K562 (cell line): ENCODE measurements around the gene PYY. TPM values are rescaled to one million over a fixed set of nuclear protein-coding genes. Genes with fewer than 3 reads are reported as not detected.

ENCODE experiments used
- ATAC-seq: fragments of 200-7000 bp; cut with Tn5 transposase; 3 replicates; pipeline ENCODE4 v1.9.1; 2020; ENCODE audit warnings: moderate library complexity
- BruUV-seq: library from RNA; stranded (reverse); fragments of 400-500 nt; replicated peaks from 2 replicates; lab custom pipeline; 2021; lab: Mats Ljungman, UMichigan
- CTCF ChIA-PET: fragments of 300-600 bp; formaldehyde crosslinking; extraction: SDS; loops from one replicate; lab custom pipeline; 2021; ENCODE audit warnings: low intra/inter-chr PET ratio; lab: Yijun Ruan, JAX
- POLR2A ChIA-PET: fragments of 300-600, 350-650 bp; sonication (Branson Sonifier 250); formaldehyde crosslinking; extraction: SDS; loops from one replicate; lab custom pipeline; 2021; ENCODE audit warnings: antibody characterized with exemption, inconsistent platforms; lab: Yijun Ruan, JAX
- DNase-seq, 4 experiments: peaks; one replicate each; pipeline versions ENCODE4 v3.0.0 to v3.0.0-alpha.2; 2011 to 2018; ENCODE audit warnings: low spot score in 3 of 4, mixed read lengths in 3 of 4; ENCODE audit errors: extremely low read depth in 1 of 4
- FAIRE-seq: peaks from 2 replicates; lab custom pipeline; 2011; peaks lifted over from hg19 to GRCh38; lab: Jason Lieb, UNC
- H2AFZ ChIP-seq: 2 replicates; pipeline ENCODE4 v1.6.0; 2011; ENCODE audit warnings: low read depth, low read length, control low read depth, inconsistent platforms
- H3K27ac ChIP-seq: fragments of 200-600 bp; 3 replicates; pipeline ENCODE4 v1.8.0; 2011; ENCODE audit warnings: low read depth, mild to moderate bottlenecking, control low read depth, inconsistent platforms, low read length, moderate library complexity, mixed read lengths; ENCODE audit errors: extremely low read depth
- H3K27me3 ChIP-seq, 2 experiments: fragments of 300-600 bp in 1 of 2; 2 replicates in 1 of 2; 3 replicates in 1 of 2; pipeline versions ENCODE4 v1.6.0 to v1.8.0; 2011; ENCODE audit warnings: inconsistent platforms in 2 of 2, low read length in 2 of 2, mild to moderate bottlenecking in 1 of 2, mixed read lengths in 1 of 2, moderate library complexity in 1 of 2; ENCODE audit not compliant: control insufficient read depth in 2 of 2, insufficient read depth in 2 of 2
- H3K36me3 ChIP-seq: fragments of 300-600 bp; 3 replicates; pipeline ENCODE4 v1.8.0; 2011; ENCODE audit warnings: mild to moderate bottlenecking, low read length, inconsistent platforms; ENCODE audit not compliant: control insufficient read depth, insufficient read depth
- H3K4me1 ChIP-seq, 2 experiments: fragments of 200-600 bp in 1 of 2; replicated peaks in 1 of 2; 2 replicates in 1 of 2; 3 replicates in 1 of 2; pipeline versions ENCODE4 v1.5.1 to v1.8.0; 2011; ENCODE audit warnings: inconsistent platforms in 2 of 2, low read length in 2 of 2, mild to moderate bottlenecking in 1 of 2, mixed read lengths in 1 of 2, moderate library complexity in 1 of 2; ENCODE audit not compliant: control insufficient read depth in 2 of 2, insufficient read depth in 2 of 2
- H3K4me2 ChIP-seq: 2 replicates; pipeline ENCODE4 v1.6.1; 2011; ENCODE audit warnings: low read length, control low read depth, inconsistent platforms, mixed read lengths; ENCODE audit not compliant: insufficient read depth
- H3K4me3 ChIP-seq: fragments of 200-600 bp; sonication (generic), shearing (Covaris generic); 2 replicates; pipeline ENCODE4 v1.5.1; 2016; ENCODE audit warnings: control low read depth, inconsistent platforms
- H3K79me2 ChIP-seq: fragments of 200-600 bp; 3 replicates; pipeline ENCODE4 v1.8.0; 2011; ENCODE audit warnings: low read length, inconsistent platforms; ENCODE audit not compliant: control insufficient read depth, insufficient read depth
- H3K9ac ChIP-seq, 2 experiments: 2 replicates each; pipeline versions ENCODE4 v1.6.0 to v1.6.1; 2011; ENCODE audit warnings: low read depth in 2 of 2, low read length in 2 of 2, control low read depth in 1 of 2, inconsistent platforms in 1 of 2, mild to moderate bottlenecking in 1 of 2, mixed read lengths in 1 of 2; ENCODE audit not compliant: insufficient read depth in 1 of 2
- H3K9me1 ChIP-seq: one replicate; pipeline ENCODE4 v1.6.0; 2011; ENCODE audit warnings: inconsistent platforms, mild to moderate bottlenecking, low read length, moderate library complexity; ENCODE audit not compliant: control insufficient read depth, insufficient read depth
- H3K9me3 ChIP-seq: replicated peaks from 2 replicates; pipeline ENCODE4 v1.5.1; 2011; ENCODE audit warnings: low read depth, low read length, inconsistent platforms; ENCODE audit not compliant: control insufficient read depth, insufficient read depth
- H4K20me1 ChIP-seq: replicated peaks from 2 replicates; pipeline ENCODE4 v1.6.1; 2011; ENCODE audit warnings: low read length, inconsistent platforms, mixed read lengths; ENCODE audit not compliant: control insufficient read depth, insufficient read depth
- CREB3L1 ChIP-seq: fragments of 450-650 bp; IDR thresholded peaks from 2 replicates; pipeline ENCODE4 v1.6.1; 2014; ENCODE audit warnings: low read depth, mild to moderate bottlenecking, moderate library complexity, borderline replicate concordance
- PURB ChIP-seq: sonication (generic); formaldehyde crosslinking; IDR thresholded peaks from 2 replicates; pipeline ENCODE4 v1.9.0; 2021; ENCODE audit warnings: low read depth, mild to moderate bottlenecking, missing genetic modification reagents
- SMC3 ChIP-seq: conservative IDR thresholded peaks from 2 replicates; pipeline ENCODE4 v1.6.1; 2011; ENCODE audit warnings: low read depth, low read length, improper control_type of control experiment; ENCODE audit not compliant: insufficient read depth
- WGBS: fragments of 100-300 bp; shearing (Covaris generic); methylation state at CpG from one replicate; pipeline ENCODE4 v1.1.6; 2016; ENCODE audit warnings: low coverage, mixed read lengths; ENCODE audit not compliant: insufficient coverage; ENCODE audit errors: missing lambda C conversion rate; 5-methylcytosine and 5-hydroxymethylcytosine counted together
- in situ Hi-C: fragments of 300-500 bp; cut with MboI; formaldehyde crosslinking; loops from 4 replicates; pipeline ENCODE4 v1.15.0; 2018; ENCODE audit warnings: inconsistent platforms, mixed read lengths
- intact Hi-C: fragments of 100-400 bp; cut with micrococcal nuclease; formaldehyde crosslinking; loops from 2 replicates; pipeline ENCODE4 v1.14.2; 2022
- polyA plus RNA-seq, 8 experiments: library from polyadenylated mRNA; depleted of rRNA in 4 of 8; stranded (reverse) in 5 of 8; unstranded in 3 of 8; fragments of >200 nt; fragmentation: Nextera tagmentation in 2 of 8; fragmentation: Illumina TruSeq in 1 of 8; extraction: Ambion mirVana in 2 of 8; extraction: Trizol in 1 of 8; gene quantifications; 2 replicates each; pipeline versions ENCODE4 v1.2.1 to v1.2.3, GENCODE V29; 2011 to 2014; ENCODE audit warnings: inconsistent platforms in 1 of 8, missing spikeins in 1 of 8
- total RNA-seq, 7 experiments: library from RNA; depleted of rRNA in 6 of 7; stranded (reverse); fragments of >200 nt in 6 of 7; fragmentation: Illumina TruSeq in 2 of 7; extraction: Trizol in 2 of 7; gene quantifications; 2 replicates each; pipeline versions ENCODE4 v1.2.1 to v1.2.3, GENCODE V29; 2011 to 2021; ENCODE audit warnings: low replicate concordance in 1 of 7

The PYY gene
- total and polyA plus RNA-seq, 9 of the 15 experiments (the other 6 are each of a cell fraction or from before 2014, with no cell fraction given), result not detected

GRCh38 chr17:43918026-43918389 lies 35.7 kb downstream of the PYY start:
- Histone ChIP-seq H3K4me2 (no peak overlapping the region), H3K9ac (no peak overlapping the region), H2AFZ (0 out of 2 replicates have a peak overlapping the region, but pooled peaks have one; percentile 49), H3K4me3 (no peak overlapping the region), H3K9me1 (no peaks in the 10 kb centered on the region), H3K4me1 (peaks cover 0 to 10% of the 10 kb centered on the region in 2 experiments; a peak in 2 of 5 replicates), H3K27me3 (peaks cover 9 to 47% of the 10 kb centered on the region in 2 experiments; a peak in 4 of 5 replicates), H3K79me2 (no peaks in the 10 kb centered on the region), H3K9me3 (no peaks in the 10 kb centered on the region), H3K27ac (no peak overlapping the region), H3K36me3 (no peaks in the 10 kb centered on the region), H4K20me1 (no peaks in the 10 kb centered on the region)
- POLR2A ChIA-PET, result no interaction called here
- FAIRE-seq (no peak), DNase-seq (no peak), ATAC-seq (no peak)
- in situ Hi-C loops, result no loop called here
- CTCF ChIA-PET, result interaction anchor here (1.9 kb wide), 1 partner anchor 77 kb away, joined by 4 read pairs; no protein-coding TSS in a partner anchor
- BruUV-seq, result no TSS peak
- intact Hi-C loops, result no loop called here
- 0 out of 2 replicates have a peak, but pooled peaks have one; percentile 0 for TF ChIP-seq SMC3
- no peak for TF ChIP-seq CREB3L1
- TF ChIP-seq PURB (CRISPR knock-in tag), result no peak
- 48% methylated on average over 8 of the region's 13 CpGs for WGBS
